Sigmoid colon (tissue), 4 donors: ENCODE measurements around the gene RFX4.

Experiments used
- CTCF ChIP-seq, 4 experiments: fragments of 450-650 bp in 3 of 4; fragments of 200-600 bp in 1 of 4; IDR thresholded peaks; one replicate each; pipeline ENCODE4 v1.5.1; 2016 to 2019; ENCODE audit warnings: antibody characterized with exemption in 4 of 4, mild to moderate bottlenecking in 3 of 4, moderate library complexity in 2 of 4
- EP300 ChIP-seq, 4 donors: sonication (generic); formaldehyde crosslinking; IDR thresholded peaks; one replicate each; pipeline ENCODE4 v1.6.1; 2017; ENCODE audit warnings: antibody characterized with exemption in 4 of 4
- POLR2A ChIP-seq, 2 donors: fragments of 450-650 bp; IDR thresholded peaks; one replicate each; pipeline ENCODE4 v1.6.1; 2016; ENCODE audit warnings: antibody characterized with exemption in 2 of 2, mild to moderate bottlenecking in 2 of 2, moderate library complexity in 2 of 2

- TF ChIP-seq POLR2A (IDR thresholded peaks at IDR 0.05) (no peak), CTCF (IDR thresholded peaks at IDR 0.05) (no peak), EP300 (IDR thresholded peaks at IDR 0.05) (no peak)
These were observed 199.8 kb downstream of the RFX4 start for GRCh38 chr12:106782619-106783018.
